HEK293T (cell line): ENCODE data around the gene INTS13.

Experiments
- ARNT ChIP-seq: fragments of 450-650 bp; IDR thresholded peaks from 2 replicates; pipeline ENCODE4 v1.6.1; 2017; ENCODE audit warnings: mild to moderate bottlenecking
- CTBP1 ChIP-seq: fragments of 450-650 bp; IDR thresholded peaks from 2 replicates; pipeline ENCODE4 v1.6.1; 2016; ENCODE audit warnings: borderline replicate concordance
- ELF4 ChIP-seq: fragments of 450-650 bp; IDR thresholded peaks from 2 replicates; pipeline ENCODE4 v1.6.1; 2017; ENCODE audit warnings: antibody characterized with exemption
- FOXA1 ChIP-seq: fragments of 450-650 bp; IDR thresholded peaks from 2 replicates; pipeline ENCODE4 v1.6.1; 2016; ENCODE audit warnings: mild to moderate bottlenecking
- FOXK2 ChIP-seq: fragments of 450-650 bp; IDR thresholded peaks from 2 replicates; pipeline ENCODE4 v1.6.1; 2016; ENCODE audit warnings: mild to moderate bottlenecking
- FOXM1 ChIP-seq: fragments of 450-650 bp; IDR thresholded peaks from 2 replicates; pipeline ENCODE4 v1.6.1; 2017; ENCODE audit warnings: mild to moderate bottlenecking, borderline replicate concordance
- HDGF ChIP-seq: fragments of 450-650 bp; IDR thresholded peaks from 2 replicates; pipeline ENCODE4 v1.6.1; 2017; ENCODE audit warnings: antibody characterized with exemption, borderline replicate concordance
- NFRKB ChIP-seq: fragments of 450-650 bp; IDR thresholded peaks from 2 replicates; pipeline ENCODE4 v1.6.1; 2016; ENCODE audit warnings: mild to moderate bottlenecking, moderate library complexity
- SP1 ChIP-seq: fragments of 450-650 bp; IDR thresholded peaks from 2 replicates; pipeline ENCODE4 v1.6.1; 2017
- SUZ12 ChIP-seq: fragments of 450-650 bp; IDR thresholded peaks from 2 replicates; pipeline ENCODE4 v1.6.1; 2016; ENCODE audit warnings: mild to moderate bottlenecking
- TARDBP ChIP-seq: fragments of 450-650 bp; IDR thresholded peaks from 2 replicates; pipeline ENCODE4 v1.6.1; 2016

DNA sequence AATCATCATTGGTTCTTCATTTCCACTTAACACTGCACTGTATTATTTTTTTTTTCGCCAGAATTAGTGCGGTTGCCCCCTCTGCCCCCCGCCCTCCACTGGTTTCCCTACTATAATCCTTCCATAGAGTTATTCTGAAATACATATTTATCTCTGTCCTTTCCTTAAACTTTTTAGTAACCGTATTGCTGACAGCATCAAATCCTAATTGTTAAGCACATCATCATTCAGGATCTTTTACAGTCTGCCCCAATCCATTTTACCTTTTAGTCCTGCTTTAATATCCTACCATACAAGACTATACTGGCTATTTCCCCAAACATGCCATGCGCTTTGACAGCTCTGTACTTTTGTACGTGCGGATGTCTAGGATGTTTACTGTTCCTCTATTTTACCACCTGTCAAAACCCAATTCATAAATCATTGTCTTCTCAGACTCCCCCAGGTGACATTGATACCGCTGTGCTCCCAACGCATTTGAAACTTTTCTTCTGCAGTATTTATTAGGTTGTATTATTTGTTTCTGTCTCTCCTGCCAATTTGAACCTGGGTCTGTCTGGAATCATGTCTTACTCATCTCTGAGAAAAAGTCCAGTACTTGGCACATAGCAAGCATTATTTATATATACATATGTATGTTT lies 1.5 kb upstream of the INTS13 start:
- TF ChIP-seq SUZ12: no peak
- TF ChIP-seq HDGF: no peak
- no peak for TF ChIP-seq ELF4
- no peak for TF ChIP-seq TARDBP
- no peak for TF ChIP-seq NFRKB
- TF ChIP-seq ARNT: no peak
- TF ChIP-seq FOXM1: no peak
- TF ChIP-seq SP1: no peak
- no peak for TF ChIP-seq CTBP1
- no peak for TF ChIP-seq FOXK2
- TF ChIP-seq FOXA1: no peak
